ENCODE measurements around the gene ANKRD34B. TPM values are rescaled to one million over a fixed set of nuclear protein-coding genes. Genes with fewer than 3 reads are reported as not detected.

The ANKRD34B gene
- total and polyA plus RNA-seq, 2 of the 13 experiments (the other 11 are each of a cell fraction or from before 2014, with no cell fraction given), result 0.01 to 0.04 TPM

GRCh38 chr5:80559244-80559643 is 10.8 kb downstream of the ANKRD34B start:
- H3K36me3 ChIP-seq (replicated peaks in 1 of 2; ENCODE audit: control insufficient read depth in 1 of 2, insufficient read depth in 2 of 2, low read length in 2 of 2), result no peaks in the 10 kb centered on the region
- WGBS (ENCODE audit: low lambda C conversion rate), result 34% methylated on average over 4 of the region's 4 CpGs
- H3K79me2 ChIP-seq (ENCODE audit: insufficient read depth, low read length), result no peaks in the 10 kb centered on the region
- H3K27me3 ChIP-seq (ENCODE audit: control insufficient read depth in 1 of 2, insufficient read depth in 2 of 2, low read length in 2 of 2), result peaks cover 2 to 20% of the 10 kb centered on the region in 2 experiments; a peak in 4 of 5 replicates
- POLR2A ChIA-PET, result no interaction called here
- BruUV-seq (replicated peaks), result no TSS peak
- no peak overlapping the region for H3K4me2 ChIP-seq (ENCODE audit: low read depth, low read length)
- TF ChIP-seq, protein P1, sequence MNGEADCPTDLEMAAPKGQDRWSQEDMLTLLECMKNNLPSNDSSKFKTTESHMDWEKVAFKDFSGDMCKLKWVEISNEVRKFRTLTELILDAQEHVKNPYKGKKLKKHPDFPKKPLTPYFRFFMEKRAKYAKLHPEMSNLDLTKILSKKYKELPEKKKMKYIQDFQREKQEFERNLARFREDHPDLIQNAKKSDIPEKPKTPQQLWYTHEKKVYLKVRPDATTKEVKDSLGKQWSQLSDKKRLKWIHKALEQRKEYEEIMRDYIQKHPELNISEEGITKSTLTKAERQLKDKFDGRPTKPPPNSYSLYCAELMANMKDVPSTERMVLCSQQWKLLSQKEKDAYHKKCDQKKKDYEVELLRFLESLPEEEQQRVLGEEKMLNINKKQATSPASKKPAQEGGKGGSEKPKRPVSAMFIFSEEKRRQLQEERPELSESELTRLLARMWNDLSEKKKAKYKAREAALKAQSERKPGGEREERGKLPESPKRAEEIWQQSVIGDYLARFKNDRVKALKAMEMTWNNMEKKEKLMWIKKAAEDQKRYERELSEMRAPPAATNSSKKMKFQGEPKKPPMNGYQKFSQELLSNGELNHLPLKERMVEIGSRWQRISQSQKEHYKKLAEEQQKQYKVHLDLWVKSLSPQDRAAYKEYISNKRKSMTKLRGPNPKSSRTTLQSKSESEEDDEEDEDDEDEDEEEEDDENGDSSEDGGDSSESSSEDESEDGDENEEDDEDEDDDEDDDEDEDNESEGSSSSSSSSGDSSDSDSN (CRISPR knock-in tag; IDR thresholded peaks at IDR 0.05), result no peak
- TF ChIP-seq NCOA5 (CRISPR knock-in tag; IDR thresholded peaks at IDR 0.05), result no peak
- TF ChIP-seq ZNF18 (CRISPR knock-in tag; IDR thresholded peaks at IDR 0.05; ENCODE audit: insufficient replicate concordance), result no peak
- TF ChIP-seq STAT5B (CRISPR knock-in tag; IDR thresholded peaks at IDR 0.05), result no peak
- no peak for TF ChIP-seq ZSCAN25 (CRISPR knock-in tag; IDR thresholded peaks at IDR 0.05)
- FAIRE-seq, result no peak
- intact Hi-C loops (cut with micrococcal nuclease; ENCODE audit: unreplicated experiment), result no loop called here
- no peak overlapping the region for H3K9ac ChIP-seq (ENCODE audit: insufficient read depth, low read depth, low read length)
- in situ Hi-C loops (cut with HindIII; ENCODE audit: extremely low pct_ligation_motif_present, low pct_unique_long_range_greater_than_20kb), result no loop called here
- CTCF ChIA-PET (ENCODE audit: low intra/inter-chr PET ratio, low total read pairs), result no interaction called here
- no peaks in the 10 kb centered on the region for H3K4me1 ChIP-seq (ENCODE audit: insufficient read depth, low read length)
- no peak overlapping the region for H3K27ac ChIP-seq (ENCODE audit: extremely low read length, insufficient read depth, low read length)
- no peaks in the 10 kb centered on the region for H4K20me1 ChIP-seq (ENCODE audit: insufficient read depth, low read length)
- no peak for ATAC-seq
- DNase-seq (ENCODE audit: low spot score), result no peak
- no peak overlapping the region for H2AFZ ChIP-seq (ENCODE audit: low read length)
- no peaks in the 10 kb centered on the region for H3K9me3 ChIP-seq (ENCODE audit: low read length)
- H3K4me3 ChIP-seq (replicated peaks in 1 of 3; ENCODE audit: insufficient read depth in 1 of 3, low read depth in 2 of 3, low read length in 3 of 3), result no peak overlapping the region
